GM12872 (cell line): Measurements from ENCODE around the gene GPR179.
A peak's percentile ranks its signal among the peaks of the same experiment; 100 is the strongest.

Source experiments
- CTCF ChIP-seq: IDR thresholded peaks from 3 replicates; pipeline ENCODE4 v1.5.1; 2011; ENCODE audit warnings: low read depth, mild to moderate bottlenecking, low read length, moderate library complexity; ENCODE audit not compliant: insufficient read depth

The GPR179 gene

GRCh38 chr17:38352245-38353085, 8.7 kb upstream of the GPR179 start:
- no peak for TF ChIP-seq CTCF

- no peak for TF ChIP-seq CTCF
Measured at GRCh38 chr17:38351412-38352222, 7.9 kb upstream of the GPR179 start, which contains the start of gene SOCS7. Gene SOCS7 (plus strand): TSS chr17:38351844. CDS start chr17:38352053, 209 bp downstream.

GRCh38 chr17:38350035-38350434, 6.3 kb upstream of the GPR179 start:
- no peak for TF ChIP-seq CTCF

- TF ChIP-seq CTCF = peak; percentile 95
Measured at GRCh38 chr17:38349097-38349730, 5.5 kb upstream of the GPR179 start.

GRCh38 chr17:38345743-38346142, 2.0 kb upstream of the GPR179 start:
- TF ChIP-seq CTCF = no peak

- TF ChIP-seq CTCF = no peak
Measured at GRCh38 chr17:38344420-38344745, 627 bp upstream of the GPR179 start.
